ENCODE measurements around the gene GABRB2.

GABRB2 gene

GRCh38 chr5:161411156-161411555 is 135.4 kb downstream of the GABRB2 start:
- Histone ChIP-seq H3K9ac (ENCODE audit: low read depth, low read length) (no peak overlapping the region), H3K4me1 (ENCODE audit: insufficient read depth, low read length) (no peaks in the 10 kb centered on the region), H3K9me3 (ENCODE audit: insufficient read depth, low read depth, low read length) (no peaks in the 10 kb centered on the region), H3K4me3 (ENCODE audit: low read length) (no peak overlapping the region), H3K36me3 (ENCODE audit: insufficient read depth, low read length) (no peaks in the 10 kb centered on the region), H3K27ac (ENCODE audit: low read depth, low read length) (no peak overlapping the region), H3K27me3 (ENCODE audit: insufficient read depth, low read length) (no peaks in the 10 kb centered on the region)

GRCh38 chr5:161410640-161411039 is 135.9 kb downstream of the GABRB2 start:
- 97% methylated on average over 5 of the region's 5 CpGs for WGBS

GRCh38 chr5:161409471-161409870 is 137.1 kb downstream of the GABRB2 start:
- H3K4me3 ChIP-seq (ENCODE audit: low read length): no peak overlapping the region
- 100% methylated on average over 1 of the region's 2 CpGs for WGBS
- no peaks in the 10 kb centered on the region for H3K4me1 ChIP-seq (ENCODE audit: insufficient read depth, low read length)
- H3K36me3 ChIP-seq (ENCODE audit: insufficient read depth, low read length): no peaks in the 10 kb centered on the region
- H3K9me3 ChIP-seq (ENCODE audit: insufficient read depth, low read depth, low read length): no peaks in the 10 kb centered on the region
- no peak overlapping the region for H3K27ac ChIP-seq (ENCODE audit: low read depth, low read length)
- no peak overlapping the region for H3K9ac ChIP-seq (ENCODE audit: low read depth, low read length)
- no peaks in the 10 kb centered on the region for H3K27me3 ChIP-seq (ENCODE audit: insufficient read depth, low read length)

More at GRCh38 chr5:161410640-161411039, 135.9 kb downstream of the GABRB2 start:
- H3K36me3 ChIP-seq (ENCODE audit: insufficient read depth, low read length): no peaks in the 10 kb centered on the region
- no peak overlapping the region for H3K9ac ChIP-seq (ENCODE audit: low read depth, low read length)
- no peak overlapping the region for H3K4me3 ChIP-seq (ENCODE audit: low read length)
- H3K9me3 ChIP-seq (ENCODE audit: insufficient read depth, low read depth, low read length): no peaks in the 10 kb centered on the region
- H3K4me1 ChIP-seq (ENCODE audit: insufficient read depth, low read length): no peaks in the 10 kb centered on the region
- no peaks in the 10 kb centered on the region for H3K27me3 ChIP-seq (ENCODE audit: insufficient read depth, low read length)
- no peak overlapping the region for H3K27ac ChIP-seq (ENCODE audit: low read depth, low read length)

GRCh38 chr5:161406880-161407279 is 139.6 kb downstream of the GABRB2 start:
- H3K27ac ChIP-seq (ENCODE audit: low read depth, low read length): no peak overlapping the region
- H3K9me3 ChIP-seq (ENCODE audit: insufficient read depth, low read depth, low read length): no peaks in the 10 kb centered on the region
- H3K4me1 ChIP-seq (ENCODE audit: insufficient read depth, low read length): no peaks in the 10 kb centered on the region
- no peaks in the 10 kb centered on the region for H3K36me3 ChIP-seq (ENCODE audit: insufficient read depth, low read length)
- H3K27me3 ChIP-seq (ENCODE audit: insufficient read depth, low read length): no peaks in the 10 kb centered on the region
- no peak overlapping the region for H3K9ac ChIP-seq (ENCODE audit: low read depth, low read length)
- WGBS: 82% methylated on average over 3 of the region's 3 CpGs
- no peak overlapping the region for H3K4me3 ChIP-seq (ENCODE audit: low read length)

- Histone ChIP-seq H3K4me1 (ENCODE audit: insufficient read depth, low read length) (no peaks in the 10 kb centered on the region), H3K27me3 (ENCODE audit: insufficient read depth, low read length) (no peaks in the 10 kb centered on the region), H3K4me3 (ENCODE audit: low read length) (no peak overlapping the region), H3K9me3 (ENCODE audit: insufficient read depth, low read depth, low read length) (no peaks in the 10 kb centered on the region), H3K36me3 (ENCODE audit: insufficient read depth, low read length) (no peaks in the 10 kb centered on the region), H3K9ac (ENCODE audit: low read depth, low read length) (no peak overlapping the region), H3K27ac (ENCODE audit: low read depth, low read length) (no peak overlapping the region)
- WGBS: 84% methylated on average over 1 of the region's 1 CpG
Observed at GRCh38 chr5:161403996-161404395, 142.5 kb downstream of the GABRB2 start.

- H3K4me1 ChIP-seq (ENCODE audit: insufficient read depth, low read length): no peaks in the 10 kb centered on the region
- H3K4me3 ChIP-seq (ENCODE audit: low read length): no peak overlapping the region
- no peak overlapping the region for H3K9ac ChIP-seq (ENCODE audit: low read depth, low read length)
- H3K36me3 ChIP-seq (ENCODE audit: insufficient read depth, low read length): no peaks in the 10 kb centered on the region
- WGBS: 96% methylated on average over 2 of the region's 2 CpGs
- no peaks in the 10 kb centered on the region for H3K9me3 ChIP-seq (ENCODE audit: insufficient read depth, low read depth, low read length)
- no peaks in the 10 kb centered on the region for H3K27me3 ChIP-seq (ENCODE audit: insufficient read depth, low read length)
- H3K27ac ChIP-seq (ENCODE audit: low read depth, low read length): no peak overlapping the region
Observed at GRCh38 chr5:161403121-161403520, 143.4 kb downstream of the GABRB2 start.

- Histone ChIP-seq H3K36me3 (ENCODE audit: insufficient read depth, low read length) (no peaks in the 10 kb centered on the region), H3K9ac (ENCODE audit: low read depth, low read length) (no peak overlapping the region), H3K9me3 (ENCODE audit: insufficient read depth, low read depth, low read length) (no peaks in the 10 kb centered on the region), H3K4me3 (ENCODE audit: low read length) (no peak overlapping the region), H3K4me1 (ENCODE audit: insufficient read depth, low read length) (no peaks in the 10 kb centered on the region), H3K27ac (ENCODE audit: low read depth, low read length) (no peak overlapping the region), H3K27me3 (ENCODE audit: insufficient read depth, low read length) (no peaks in the 10 kb centered on the region)
- 93% methylated on average over 4 of the region's 4 CpGs for WGBS
Observed at GRCh38 chr5:161400583-161400982, 145.9 kb downstream of the GABRB2 start.

- 93% methylated on average over 4 of the region's 6 CpGs for WGBS
- Histone ChIP-seq H3K27me3 (ENCODE audit: insufficient read depth, low read length) (no peaks in the 10 kb centered on the region), H3K9me3 (ENCODE audit: insufficient read depth, low read depth, low read length) (no peaks in the 10 kb centered on the region)
Observed at GRCh38 chr5:161399996-161400562, 146.4 kb downstream of the GABRB2 start.

GRCh38 chr5:161397448-161397847 is 149.1 kb downstream of the GABRB2 start:
- no CpG with 5 or more reads among the region's 4 CpGs for WGBS
- no peaks in the 10 kb centered on the region for H3K9me3 ChIP-seq (ENCODE audit: insufficient read depth, low read depth, low read length)
- H3K9ac ChIP-seq (ENCODE audit: low read depth, low read length): no peak overlapping the region
- no peaks in the 10 kb centered on the region for H3K27me3 ChIP-seq (ENCODE audit: insufficient read depth, low read length)
- no peak overlapping the region for H3K4me3 ChIP-seq (ENCODE audit: low read length)
- H3K27ac ChIP-seq (ENCODE audit: low read depth, low read length): no peak overlapping the region
- no peaks in the 10 kb centered on the region for H3K36me3 ChIP-seq (ENCODE audit: insufficient read depth, low read length)
- H3K4me1 ChIP-seq (ENCODE audit: insufficient read depth, low read length): no peaks in the 10 kb centered on the region

More at GRCh38 chr5:161399996-161400562, 146.4 kb downstream of the GABRB2 start:
- no peaks in the 10 kb centered on the region for H3K36me3 ChIP-seq (ENCODE audit: insufficient read depth, low read length)
- no peaks in the 10 kb centered on the region for H3K4me1 ChIP-seq (ENCODE audit: insufficient read depth, low read length)
- H3K9ac ChIP-seq (ENCODE audit: low read depth, low read length): no peak overlapping the region
- no peak overlapping the region for H3K27ac ChIP-seq (ENCODE audit: low read depth, low read length)
- H3K4me3 ChIP-seq (ENCODE audit: low read length): no peak overlapping the region

GRCh38 chr5:161396171-161396570 is 150.4 kb downstream of the GABRB2 start:
- no peaks in the 10 kb centered on the region for H3K9me3 ChIP-seq (ENCODE audit: insufficient read depth, low read depth, low read length)
- H3K36me3 ChIP-seq (ENCODE audit: insufficient read depth, low read length): no peaks in the 10 kb centered on the region
- 88% methylated on average over 3 of the region's 3 CpGs for WGBS
- H3K4me1 ChIP-seq (ENCODE audit: insufficient read depth, low read length): no peaks in the 10 kb centered on the region
- H3K4me3 ChIP-seq (ENCODE audit: low read length): no peak overlapping the region
- H3K9ac ChIP-seq (ENCODE audit: low read depth, low read length): no peak overlapping the region
- H3K27ac ChIP-seq (ENCODE audit: low read depth, low read length): no peak overlapping the region
- H3K27me3 ChIP-seq (ENCODE audit: insufficient read depth, low read length): no peaks in the 10 kb centered on the region

GRCh38 chr5:161391724-161392123 is 154.8 kb downstream of the GABRB2 start:
- Histone ChIP-seq H3K27me3 (ENCODE audit: insufficient read depth, low read length) (no peaks in the 10 kb centered on the region), H3K27ac (ENCODE audit: low read depth, low read length) (no peak overlapping the region), H3K36me3 (ENCODE audit: insufficient read depth, low read length) (no peaks in the 10 kb centered on the region), H3K4me3 (ENCODE audit: low read length) (no peak overlapping the region), H3K9me3 (ENCODE audit: insufficient read depth, low read depth, low read length) (no peaks in the 10 kb centered on the region), H3K9ac (ENCODE audit: low read depth, low read length) (no peak overlapping the region), H3K4me1 (ENCODE audit: insufficient read depth, low read length) (no peaks in the 10 kb centered on the region)
- no CpG with 5 or more reads among the region's 1 CpG for WGBS

- H3K36me3 ChIP-seq (ENCODE audit: insufficient read depth, low read length): no peaks in the 10 kb centered on the region
- no CpG with 5 or more reads among the region's 1 CpG for whole genome bisulfite sequencing
- no peaks in the 10 kb centered on the region for H3K4me1 ChIP-seq (ENCODE audit: insufficient read depth, low read length)
- H3K9ac ChIP-seq (ENCODE audit: low read depth, low read length): no peak overlapping the region
- no peak overlapping the region for H3K4me3 ChIP-seq (ENCODE audit: low read length)
- no peak overlapping the region for H3K27ac ChIP-seq (ENCODE audit: low read depth, low read length)
- no peaks in the 10 kb centered on the region for H3K9me3 ChIP-seq (ENCODE audit: insufficient read depth, low read depth, low read length)
- no peaks in the 10 kb centered on the region for H3K27me3 ChIP-seq (ENCODE audit: insufficient read depth, low read length)
Observed at GRCh38 chr5:161391016-161391415, 155.5 kb downstream of the GABRB2 start.

Measured in HUES64 (cell line).